GM23248 (cell line): Measurements from ENCODE around the gene ADGB.

Source experiments
- EZH2 ChIP-seq: fragments of 200-600 bp; sonication (generic); IDR thresholded peaks from 2 replicates; pipeline ENCODE4 v1.6.1; 2018; ENCODE audit warnings: antibody characterized with exemption, mild to moderate bottlenecking; ENCODE audit not compliant: insufficient read depth, poor library complexity, severe bottlenecking
- EZH2phosphoT487 ChIP-seq: fragments of 200-600 bp; sonication (generic); IDR thresholded peaks from 2 replicates; pipeline ENCODE4 v1.6.1; 2018; ENCODE audit warnings: antibody characterized with exemption, moderate library complexity, mild to moderate bottlenecking, low read depth; ENCODE audit not compliant: insufficient read depth

- no peak for TF ChIP-seq EZH2
- no peak for TF ChIP-seq EZH2phosphoT487
These were observed 14.8 kb upstream of the ADGB start for GRCh38 chr6:146583966-146584365.
